Measurements from ENCODE around the gene ZNF773. TPM values are rescaled to one million over a fixed set of nuclear protein-coding genes. Genes with fewer than 3 reads are reported as not detected.

ZNF773 gene
- total RNA-seq, 1 donor from 2014 or later: 13.8 TPM

GRCh38 chr19:57537953-57538547 lies 38.3 kb downstream of the ZNF773 start:
- H3K4me1 ChIP-seq: no peaks in the 10 kb centered on the region
- intact Hi-C loops (cut with DNase I): no loop called here
- H3K9me3 ChIP-seq: peaks cover 86% of the 10 kb centered on the region
- DNase-seq (ENCODE audit: extremely low spot score in 2 of 2): no peak
- no peaks in the 10 kb centered on the region for H3K27me3 ChIP-seq
- peaks cover 9 to 95% of the 10 kb centered on the region in 2 donors for H3K36me3 ChIP-seq
- TF ChIP-seq CTCF (IDR thresholded peaks at IDR 0.05): no peak
- TF ChIP-seq POLR2AphosphoS5 (IDR thresholded peaks at IDR 0.05; ENCODE audit: insufficient read depth in 1 of 2, low read depth in 1 of 2): no peak
- TF ChIP-seq POLR2A (IDR thresholded peaks at IDR 0.05): no peak
- no peak overlapping the region for H3K27ac ChIP-seq
- no peak overlapping the region for H3K4me3 ChIP-seq

- Histone ChIP-seq H3K4me1 (no peaks in the 10 kb centered on the region), H3K36me3 (peaks cover 0 to 99% of the 10 kb centered on the region in 2 donors), H3K4me3 (no peak overlapping the region), H3K27ac (no peak overlapping the region), H3K27me3 (no peaks in the 10 kb centered on the region), H3K9me3 (peaks cover 82% of the 10 kb centered on the region)
- TF ChIP-seq CTCF (IDR thresholded peaks at IDR 0.05): no peak
- no peak for TF ChIP-seq POLR2A (IDR thresholded peaks at IDR 0.05)
- TF ChIP-seq POLR2AphosphoS5 (IDR thresholded peaks at IDR 0.05; ENCODE audit: insufficient read depth in 1 of 2, low read depth in 1 of 2): no peak
- no peak for DNase-seq (ENCODE audit: extremely low spot score in 2 of 2)
- intact Hi-C loops (cut with DNase I): no loop called here
Observed at GRCh38 chr19:57546513-57546912, 46.8 kb downstream of the ZNF773 start.

GRCh38 chr19:57552432-57552831 lies 52.7 kb downstream of the ZNF773 start:
- H3K9me3 ChIP-seq: peaks cover 55% of the 10 kb centered on the region
- H3K4me3 ChIP-seq: no peak overlapping the region
- no peak overlapping the region for H3K27ac ChIP-seq
- H3K27me3 ChIP-seq: no peaks in the 10 kb centered on the region
- TF ChIP-seq POLR2AphosphoS5 (IDR thresholded peaks at IDR 0.05; ENCODE audit: insufficient read depth in 1 of 2, low read depth in 1 of 2) (no peak), POLR2A (IDR thresholded peaks at IDR 0.05) (no peak), CTCF (IDR thresholded peaks at IDR 0.05) (no peak)
- no peak for DNase-seq (ENCODE audit: extremely low spot score in 2 of 2)
- intact Hi-C loops (cut with DNase I): no loop called here
- peaks cover 10 to 98% of the 10 kb centered on the region in 2 donors for H3K36me3 ChIP-seq
- H3K4me1 ChIP-seq: no peaks in the 10 kb centered on the region

- Histone ChIP-seq H3K27me3 (no peaks in the 10 kb centered on the region), H3K4me1 (peaks cover 22% of the 10 kb centered on the region), H3K9me3 (peaks cover 13% of the 10 kb centered on the region), H3K27ac (no peak overlapping the region), H3K4me3 (no peak overlapping the region), H3K36me3 (peaks cover 7 to 46% of the 10 kb centered on the region in 2 donors)
- intact Hi-C loops (cut with DNase I): no loop called here
- no peak for TF ChIP-seq CTCF (IDR thresholded peaks at IDR 0.05)
- no peak for TF ChIP-seq POLR2A (IDR thresholded peaks at IDR 0.05)
- TF ChIP-seq POLR2AphosphoS5 (IDR thresholded peaks at IDR 0.05; ENCODE audit: insufficient read depth in 1 of 2, low read depth in 1 of 2): no peak
- no peak for DNase-seq (ENCODE audit: extremely low spot score in 2 of 2)
Observed at GRCh38 chr19:57557659-57558058, 57.9 kb downstream of the ZNF773 start.

Small RNAs within 50 kb of the gene (small RNA-seq; reads per million reads assigned to genes)
- not detected for gene VN1R107P

Other genes starting within 250 kb of the ZNF773 start
- 76.1 TPM for gene ZNF460, start 219.5 kb upstream of the ZNF773 start, total RNA-seq
- gene ZNF543, start 179.5 kb upstream of the ZNF773 start, total RNA-seq: 6.9 TPM
- 5.9 TPM for gene ZNF304, start 148.7 kb upstream of the ZNF773 start, total RNA-seq
- gene TRAPPC2B, start 136.4 kb upstream of the ZNF773 start, total RNA-seq: 8.6 TPM
- 3.2 TPM for gene ZNF547, start 136.4 kb upstream of the ZNF773 start, total RNA-seq
- gene ZNF548, start 110.1 kb upstream of the ZNF773 start, total RNA-seq: 17.2 TPM
- 18.4 TPM for gene ZNF17, start 88.8 kb upstream of the ZNF773 start, total RNA-seq
- gene ZNF749, start 64.6 kb upstream of the ZNF773 start, total RNA-seq: 5.2 TPM
- 0.49 TPM for gene VN1R1, start 42.8 kb upstream of the ZNF773 start, total RNA-seq
- gene ZNF772, start 22.4 kb upstream of the ZNF773 start, total RNA-seq: 6.9 TPM
- gene ZNF419, start 12.2 kb upstream of the ZNF773 start, total RNA-seq: 16.0 TPM
- gene ZNF549, start 27.4 kb downstream of the ZNF773 start, total RNA-seq: 4.9 TPM
- 8.1 TPM for gene ZNF550, start 59.9 kb downstream of the ZNF773 start, total RNA-seq
- gene ZNF416, start 79.0 kb downstream of the ZNF773 start, total RNA-seq: 3.9 TPM
- gene ZIK1, start 84.2 kb downstream of the ZNF773 start, total RNA-seq: 4.4 TPM
- gene ZNF530, start 99.9 kb downstream of the ZNF773 start, total RNA-seq: 0.74 TPM
- gene ZNF134, start 114.3 kb downstream of the ZNF773 start, total RNA-seq: 9.1 TPM
- gene ZNF211, start 133.2 kb downstream of the ZNF773 start, total RNA-seq: 7.1 TPM
- not detected for gene ZSCAN4, start 169.0 kb downstream of the ZNF773 start, total RNA-seq
- gene ZNF551, start 182.0 kb downstream of the ZNF773 start, total RNA-seq: 16.9 TPM
- gene ZNF154, start 209.3 kb downstream of the ZNF773 start, total RNA-seq: 2.2 TPM
- gene ZNF671, start 227.7 kb downstream of the ZNF773 start, total RNA-seq: 2.9 TPM
- gene ZNF776, start 246.9 kb downstream of the ZNF773 start, total RNA-seq: 6.9 TPM

Data from vagina (tissue), 2 donors.